Measurements from ENCODE around the gene KLLN.
"Not testable (repeated sequence)": the region's sequence is repeated elsewhere in the genome, so short reads cannot be mapped to it uniquely, and the experiment has no call there.

Gene KLLN, protein sequence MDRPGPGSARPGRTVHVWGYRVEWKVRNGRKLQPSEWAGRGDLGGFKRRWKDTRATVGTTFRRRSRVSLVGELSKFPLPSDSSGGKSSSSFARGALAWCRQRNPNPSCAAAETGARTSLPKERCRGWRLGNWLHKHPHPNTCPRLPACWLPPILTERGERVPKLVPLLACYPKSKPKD

DNA sequence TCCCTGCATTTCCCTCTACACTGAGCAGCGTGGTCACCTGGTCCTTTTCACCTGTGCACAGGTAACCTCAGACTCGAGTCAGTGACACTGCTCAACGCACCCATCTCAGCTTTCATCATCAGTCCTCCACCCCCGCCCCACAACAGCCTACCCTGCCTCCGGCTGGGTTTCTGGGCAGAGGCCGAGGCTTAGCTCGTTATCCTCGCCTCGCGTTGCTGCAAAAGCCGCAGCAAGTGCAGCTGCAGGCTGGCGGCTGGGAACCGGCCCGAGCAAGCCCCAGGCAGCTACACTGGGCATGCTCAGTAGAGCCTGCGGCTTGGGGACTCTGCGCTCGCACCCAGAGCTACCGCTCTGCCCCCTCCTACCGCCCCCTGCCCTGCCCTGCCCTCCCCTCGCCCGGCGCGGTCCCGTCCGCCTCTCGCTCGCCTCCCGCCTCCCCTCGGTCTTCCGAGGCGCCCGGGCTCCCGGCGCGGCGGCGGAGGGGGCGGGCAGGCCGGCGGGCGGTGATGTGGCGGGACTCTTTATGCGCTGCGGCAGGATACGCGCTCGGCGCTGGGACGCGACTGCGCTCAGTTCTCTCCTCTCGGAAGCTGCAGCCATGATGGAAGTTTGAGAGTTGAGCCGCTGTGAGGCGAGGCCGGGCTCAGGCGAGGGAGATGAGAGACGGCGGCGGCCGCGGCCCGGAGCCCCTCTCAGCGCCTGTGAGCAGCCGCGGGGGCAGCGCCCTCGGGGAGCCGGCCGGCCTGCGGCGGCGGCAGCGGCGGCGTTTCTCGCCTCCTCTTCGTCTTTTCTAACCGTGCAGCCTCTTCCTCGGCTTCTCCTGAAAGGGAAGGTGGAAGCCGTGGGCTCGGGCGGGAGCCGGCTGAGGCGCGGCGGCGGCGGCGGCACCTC lies at the start of gene KLLN, which contains the start of gene PTEN:
Gene KLLN (minus strand): TSS at position 481 of the 891 bp plus-strand sequence. CDS start 1,046 bp downstream, outside the sequence.
Gene PTEN (plus strand): TSS at position 573 of the 891 bp plus-strand sequence. CDS start 845 bp downstream, outside the sequence.
- DNase-seq = peak; percentile 83

DNA sequence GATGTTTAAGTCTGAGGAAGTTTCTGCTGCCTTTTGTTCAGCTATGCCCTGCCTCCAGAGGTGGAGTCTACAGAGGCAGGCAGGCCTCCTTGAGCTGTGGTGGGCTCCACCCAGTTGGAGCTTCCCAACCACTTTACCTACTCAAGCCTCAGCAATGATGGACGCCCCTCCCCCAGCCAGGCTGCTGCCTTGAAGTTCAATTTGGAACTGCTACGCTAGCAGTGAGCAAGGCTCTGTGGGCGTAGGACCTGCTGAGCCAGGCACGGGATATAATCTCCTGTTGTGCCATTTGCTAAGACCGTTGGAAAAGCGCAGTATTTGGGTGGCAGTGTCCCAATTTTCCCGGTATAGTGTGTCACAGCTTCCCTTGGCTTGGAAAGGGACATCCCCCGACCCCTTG lies 40.1 kb upstream of the KLLN start:
- DNase-seq = not testable (repeated sequence)

DNA sequence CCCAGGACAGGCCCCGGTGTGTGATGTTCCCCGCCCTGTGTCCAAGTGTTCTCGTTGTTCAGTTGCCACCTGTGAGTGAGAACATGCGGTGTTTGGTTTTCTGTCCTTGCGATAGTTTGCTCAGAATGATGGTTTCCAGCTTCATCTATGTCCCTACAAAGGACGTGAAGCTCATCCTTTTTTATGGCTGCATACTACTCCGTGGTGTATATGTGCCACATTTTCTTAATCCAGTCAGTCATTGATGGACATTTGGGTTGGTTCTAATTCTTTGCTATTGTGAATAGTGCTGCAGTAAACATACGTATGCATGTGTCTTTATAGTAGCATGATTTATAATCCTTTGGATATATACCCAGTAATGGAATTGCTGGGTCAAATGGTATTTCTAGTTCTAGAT lies 34.6 kb upstream of the KLLN start:
- not testable (repeated sequence) for DNase-seq

DNA sequence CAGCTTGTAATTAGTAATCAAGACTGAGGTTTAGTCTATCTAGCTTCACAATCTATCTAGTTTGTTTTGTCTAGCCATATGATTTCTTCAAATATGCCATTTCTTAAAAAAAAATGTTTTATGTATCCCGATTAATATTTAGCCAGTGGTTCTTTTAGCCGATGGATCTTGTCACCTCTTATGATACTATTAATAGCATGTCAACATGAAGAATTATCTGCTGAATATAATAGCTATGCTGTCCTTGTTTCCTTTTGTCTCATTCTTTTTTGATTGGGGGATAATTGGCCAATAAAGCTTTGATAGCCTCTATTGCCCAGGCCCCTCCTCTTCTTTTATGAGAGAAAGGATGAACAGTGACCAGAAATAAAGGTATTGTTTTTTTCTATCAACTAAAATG lies 32.9 kb upstream of the KLLN start:
- no peak for DNase-seq

DNA sequence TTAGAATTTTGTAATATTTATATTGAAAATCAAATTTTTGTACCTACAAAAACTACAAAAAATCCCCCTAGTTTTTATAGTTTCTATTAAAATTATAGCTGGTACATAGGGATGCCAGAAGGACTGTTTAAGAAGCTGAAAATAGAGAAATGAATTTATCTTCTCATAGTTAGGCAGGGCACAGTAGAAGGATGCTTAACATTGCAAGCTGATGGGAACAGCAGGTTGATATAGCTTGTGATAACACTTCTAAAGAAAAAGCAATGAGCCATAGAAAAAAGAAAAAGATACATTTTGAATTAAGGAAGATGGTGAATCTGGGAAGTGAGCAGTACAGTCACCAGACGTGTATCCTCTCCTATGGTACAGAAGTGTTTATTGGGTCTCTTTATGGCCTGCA lies 32.1 kb upstream of the KLLN start:
- DNase-seq = no peak

DNA sequence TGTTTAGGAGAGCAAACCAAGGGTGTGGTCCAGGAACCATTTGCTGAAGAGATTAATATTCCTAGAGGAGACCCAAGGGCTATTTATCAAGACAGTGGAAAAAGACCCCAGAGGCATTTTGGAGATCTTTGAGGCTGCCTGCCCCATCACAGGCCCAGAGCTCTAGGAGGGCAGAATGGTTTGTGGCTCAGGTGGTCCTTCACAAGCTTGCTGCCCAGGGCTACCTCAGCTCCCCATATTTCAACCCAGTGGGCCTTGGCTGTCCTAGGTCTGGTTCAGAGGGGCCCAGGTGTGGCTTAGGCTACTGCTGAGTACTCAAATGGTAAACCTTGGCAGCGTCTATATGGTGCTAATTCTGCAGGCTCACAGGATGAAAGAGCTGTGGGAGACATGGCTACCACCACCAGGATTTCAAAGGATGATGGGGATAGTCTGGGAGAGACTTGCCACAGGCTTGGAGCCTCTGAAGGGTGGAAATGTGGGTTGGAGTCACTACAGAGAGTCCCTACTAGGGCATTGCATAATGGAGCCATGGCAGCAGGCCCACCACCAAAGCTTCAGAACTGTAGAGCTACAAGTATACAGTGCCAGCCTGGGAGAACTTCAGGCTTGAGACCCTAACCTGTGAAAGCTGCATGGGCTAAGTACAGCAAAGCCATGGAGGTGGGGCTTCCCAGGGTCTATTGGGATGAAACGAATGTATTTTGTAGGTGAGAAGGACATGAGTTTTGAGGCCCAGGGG lies 24.4 kb upstream of the KLLN start:
- DNase-seq = no peak

DNA sequence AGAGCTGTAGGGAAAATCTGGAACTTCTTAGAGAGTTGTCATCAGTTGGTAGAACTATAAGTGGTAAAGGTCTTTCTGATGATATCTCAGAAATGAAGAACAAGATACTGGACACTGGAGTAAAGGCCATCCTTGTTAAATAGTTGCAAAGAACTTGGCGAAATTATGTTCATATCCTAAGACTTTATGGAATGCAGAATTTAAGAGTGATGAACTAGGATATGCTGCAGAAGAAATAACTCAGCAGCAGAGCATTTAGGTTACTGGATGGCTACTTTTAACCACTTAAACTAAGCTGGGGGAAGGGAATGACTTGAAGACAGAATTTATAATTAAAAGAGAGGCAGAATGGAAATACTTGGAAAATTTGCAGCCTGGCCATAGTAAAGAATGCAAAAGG lies 23.8 kb upstream of the KLLN start:
- no peak for DNase-seq

DNA sequence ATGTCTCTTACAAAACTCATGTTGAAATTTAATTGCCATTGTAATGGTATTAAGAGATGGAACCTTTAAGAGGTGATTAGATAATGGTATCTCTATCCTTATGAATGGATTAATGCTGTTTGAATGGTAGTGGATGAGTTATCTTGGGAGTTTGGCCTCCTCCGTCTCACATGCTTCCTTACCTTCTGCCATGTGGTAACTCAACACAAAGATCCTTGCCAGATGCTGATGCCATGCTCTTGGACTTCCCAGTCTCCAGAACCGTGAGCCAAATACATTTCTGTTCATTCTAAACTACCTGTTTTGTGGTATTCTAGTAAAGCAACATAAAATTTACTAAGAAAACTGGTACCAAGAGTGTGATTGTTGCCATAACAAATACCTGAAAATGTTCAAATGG lies 23.3 kb upstream of the KLLN start:
- DNase-seq = no peak

DNA sequence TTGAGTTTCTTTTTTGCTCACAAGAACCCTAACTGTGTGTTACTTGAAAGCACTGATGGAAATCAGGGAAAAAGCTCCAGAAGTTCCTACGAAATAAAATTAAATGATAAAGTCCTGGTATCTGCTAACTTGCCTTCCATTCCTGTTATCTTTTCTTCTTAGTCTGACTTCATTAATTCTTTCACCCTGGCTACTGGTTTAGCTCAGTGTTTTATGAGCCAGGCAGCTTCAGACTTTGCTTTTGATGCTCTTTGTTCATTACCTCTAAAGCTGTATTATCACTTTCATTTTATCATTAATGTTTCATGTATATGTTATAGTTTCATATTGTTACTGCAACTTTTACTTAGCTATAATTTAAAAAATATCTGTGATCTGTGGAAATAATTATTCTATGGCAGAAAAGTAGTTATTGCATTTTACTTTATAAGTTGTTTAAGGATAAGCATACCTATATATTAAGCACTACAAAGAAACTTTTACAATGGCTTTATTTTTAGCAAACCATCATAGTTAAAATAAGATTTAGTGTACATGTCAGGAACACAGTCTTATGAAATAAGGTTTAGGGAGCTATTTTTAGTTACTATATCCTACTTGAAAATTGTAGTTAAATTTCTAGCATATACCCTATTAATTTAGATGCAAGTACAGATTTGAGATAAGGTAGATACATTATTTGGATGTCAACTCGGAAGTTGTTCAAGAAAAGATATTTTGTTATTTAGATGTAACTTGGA lies 19.4 kb upstream of the KLLN start:
- no peak for DNase-seq

DNA sequence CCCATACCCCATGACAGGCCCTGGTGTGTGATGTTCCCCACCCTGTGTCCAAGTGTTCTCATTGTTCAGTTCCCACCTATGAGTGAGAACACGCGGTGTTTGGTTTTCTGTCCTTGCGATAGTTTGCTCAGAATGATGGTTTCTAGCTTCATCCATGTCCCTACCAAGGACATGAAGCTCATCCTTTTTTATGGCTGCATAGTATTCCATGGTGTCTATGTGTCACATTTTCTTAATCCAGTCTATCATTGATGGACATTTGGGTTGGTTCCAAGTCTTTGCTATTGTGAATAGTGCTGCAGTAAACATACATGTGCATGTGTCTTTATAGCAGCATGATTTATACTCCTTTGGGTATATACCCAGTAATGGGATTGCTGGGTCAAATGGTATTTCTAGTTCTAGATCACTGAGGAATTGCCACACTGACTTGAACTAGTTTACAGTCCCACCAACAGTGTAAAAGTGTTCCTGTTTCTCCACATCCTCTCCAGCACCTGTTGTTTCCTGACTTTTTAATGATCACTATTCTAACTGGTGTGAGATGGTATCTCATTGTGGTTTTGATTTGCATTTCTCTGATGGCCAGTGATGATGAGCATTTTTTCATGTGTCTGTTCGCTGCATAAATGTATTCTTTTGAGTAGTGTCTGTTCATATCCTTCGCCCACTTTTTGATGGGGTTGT lies 18.2 kb upstream of the KLLN start:
- DNase-seq = not testable (repeated sequence)

DNA sequence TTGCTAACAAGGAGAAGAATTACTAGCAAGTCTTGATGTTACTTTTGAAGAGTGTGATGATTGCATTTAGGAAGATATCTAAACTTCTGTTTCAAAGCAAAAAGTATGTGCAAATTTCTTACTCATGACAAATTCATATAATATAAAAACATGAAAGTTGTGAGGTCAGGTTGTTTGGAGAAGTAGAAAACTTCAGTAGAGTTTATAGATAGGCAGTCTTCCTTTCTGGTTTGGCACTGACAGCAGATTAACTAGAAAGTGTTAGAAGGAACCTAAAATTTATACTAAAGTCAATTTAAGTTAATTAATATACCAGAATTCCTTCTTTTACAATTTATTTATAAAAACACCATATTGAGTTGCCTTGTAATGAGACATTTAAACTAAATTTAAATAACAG lies 17.0 kb upstream of the KLLN start:
- DNase-seq = no peak

DNA sequence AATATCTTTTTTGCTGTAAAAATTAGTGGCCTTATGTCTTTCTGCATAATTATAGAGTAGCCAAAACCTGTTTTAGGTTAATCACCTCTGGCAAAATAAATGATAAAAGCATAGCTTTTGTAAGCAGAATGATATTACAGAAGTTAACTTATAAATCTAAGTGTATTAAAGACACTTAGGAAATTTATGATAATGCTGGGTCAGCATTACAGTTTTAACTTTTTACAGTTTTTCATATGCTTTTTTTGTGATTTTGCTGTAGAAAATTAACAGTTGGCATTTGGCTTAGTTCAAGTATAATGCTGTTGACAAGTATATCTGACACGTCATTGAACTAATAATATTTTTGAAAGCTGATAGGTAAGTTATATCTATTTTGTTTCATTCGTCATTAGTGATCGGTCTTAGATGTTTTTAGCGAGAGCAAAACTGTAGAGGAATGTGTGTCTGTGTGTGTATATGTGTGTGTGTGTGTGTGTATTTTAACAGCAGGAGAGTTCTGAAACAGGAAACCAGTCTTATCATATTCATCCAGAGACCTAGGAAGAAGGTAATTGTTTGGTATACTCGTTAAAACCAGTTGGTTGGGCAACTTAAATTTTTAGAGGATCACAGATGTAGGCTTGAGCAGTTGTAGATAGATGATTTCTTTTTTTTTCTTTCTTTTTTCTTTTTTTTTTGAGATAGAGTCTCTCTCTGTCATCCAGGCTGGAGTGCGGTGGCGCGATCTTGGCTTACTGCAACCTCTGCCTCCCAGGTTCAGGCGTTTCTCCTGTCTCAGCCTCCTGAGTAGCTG lies 15.5 kb upstream of the KLLN start:
- no peak for DNase-seq

DNA sequence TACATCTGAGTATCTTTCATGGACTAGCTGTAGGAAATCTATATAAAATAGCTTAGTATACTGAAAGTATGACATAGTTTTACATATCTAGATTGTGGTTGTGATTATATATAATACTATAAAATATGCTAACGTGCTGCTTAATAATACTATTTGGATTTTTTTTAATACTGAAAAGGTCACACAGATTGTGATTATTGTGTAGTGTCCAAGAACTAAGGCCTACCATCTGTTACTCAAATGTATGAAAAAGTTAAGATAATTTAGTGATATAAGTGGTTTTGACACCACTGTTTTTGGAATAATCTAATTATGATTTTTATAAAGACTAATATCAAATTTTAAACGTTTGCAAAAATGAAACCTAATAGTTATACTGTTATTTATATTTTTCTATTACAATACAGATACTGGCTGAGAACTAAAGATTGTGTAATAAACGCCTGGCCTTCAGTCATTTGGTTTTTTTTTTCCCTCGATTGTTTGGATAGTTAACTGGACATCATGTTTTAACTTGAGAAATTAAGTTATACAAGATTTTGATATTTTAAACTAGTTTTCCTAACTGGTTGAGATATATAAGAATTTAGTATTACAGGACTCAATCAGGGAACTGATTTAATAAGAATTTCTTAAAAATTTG lies 12.7 kb upstream of the KLLN start:
- no peak for DNase-seq

DNA sequence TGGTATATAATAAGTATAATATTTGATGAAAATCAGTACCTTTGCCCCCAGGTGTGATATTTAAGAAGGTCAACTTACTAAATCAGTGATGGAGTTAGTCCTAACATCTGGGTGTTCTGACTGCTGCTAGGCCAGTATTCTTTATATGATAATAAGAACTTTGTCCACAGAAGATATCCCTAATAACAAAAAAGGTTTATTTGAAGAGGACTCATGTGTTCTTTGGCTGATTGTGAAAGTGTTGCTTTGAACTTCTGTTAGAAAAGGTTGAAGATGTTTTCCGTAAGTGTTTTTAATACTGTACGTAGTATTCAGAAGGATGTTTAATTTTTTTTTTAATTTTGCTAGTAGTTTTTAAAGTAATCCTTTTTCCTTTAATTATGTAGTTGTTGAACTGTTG lies 10.3 kb upstream of the KLLN start:
- DNase-seq = no peak

DNA sequence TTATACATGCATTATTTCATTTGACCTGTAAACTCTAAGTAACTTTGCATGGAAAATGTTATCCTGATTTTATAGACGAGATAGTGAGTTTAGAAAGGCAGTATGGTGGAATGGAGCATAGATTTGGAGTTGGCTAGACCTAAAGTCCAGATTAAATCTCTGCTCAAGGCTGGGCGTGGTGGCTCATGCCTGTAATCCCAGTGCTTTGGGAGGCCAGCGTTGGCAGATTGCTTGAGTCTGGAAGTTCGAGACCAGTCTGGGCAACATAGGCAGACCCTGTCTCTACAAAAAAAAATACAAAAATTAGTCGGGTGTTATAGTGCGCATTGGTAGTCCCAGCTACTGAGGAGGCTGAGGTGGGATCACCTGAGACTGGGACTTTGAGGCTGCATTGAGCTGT lies 9.5 kb upstream of the KLLN start:
- no peak for DNase-seq

DNA sequence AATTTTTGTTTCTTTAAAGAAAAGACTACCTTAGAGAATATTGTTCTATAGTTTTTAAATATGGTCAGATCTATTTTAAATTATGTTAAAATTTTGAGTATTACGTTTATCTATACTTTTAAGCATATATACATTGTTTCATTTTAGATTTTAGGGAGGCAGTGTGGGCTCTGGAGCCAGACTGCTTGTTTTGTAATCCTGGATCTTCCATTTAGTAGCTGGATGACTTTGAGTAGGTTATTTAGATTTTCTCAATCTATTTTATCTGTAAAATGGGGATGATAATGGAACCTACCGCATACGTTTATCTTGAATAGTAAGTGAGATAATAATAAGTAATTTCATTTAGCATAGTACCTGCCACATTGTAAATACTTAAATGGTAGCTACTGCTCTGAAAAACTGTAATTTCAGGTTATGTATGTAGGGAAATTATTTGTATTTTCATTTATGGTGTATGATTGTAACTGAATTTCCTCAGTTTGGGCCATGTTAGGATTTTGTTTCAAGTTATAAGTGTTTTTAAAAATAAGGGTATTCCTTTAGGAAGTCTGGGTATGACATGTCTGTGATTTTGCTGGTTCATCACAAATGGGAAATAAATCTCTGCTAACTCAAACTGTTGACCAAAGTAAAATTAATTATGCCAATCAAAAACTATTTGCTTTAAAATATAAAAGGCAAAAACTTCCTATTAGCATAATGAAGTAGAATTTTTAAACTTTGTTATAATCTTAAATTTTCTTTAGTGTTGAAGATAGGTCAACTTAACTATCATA lies 6.6 kb upstream of the KLLN start:
- DNase-seq = no peak

DNA sequence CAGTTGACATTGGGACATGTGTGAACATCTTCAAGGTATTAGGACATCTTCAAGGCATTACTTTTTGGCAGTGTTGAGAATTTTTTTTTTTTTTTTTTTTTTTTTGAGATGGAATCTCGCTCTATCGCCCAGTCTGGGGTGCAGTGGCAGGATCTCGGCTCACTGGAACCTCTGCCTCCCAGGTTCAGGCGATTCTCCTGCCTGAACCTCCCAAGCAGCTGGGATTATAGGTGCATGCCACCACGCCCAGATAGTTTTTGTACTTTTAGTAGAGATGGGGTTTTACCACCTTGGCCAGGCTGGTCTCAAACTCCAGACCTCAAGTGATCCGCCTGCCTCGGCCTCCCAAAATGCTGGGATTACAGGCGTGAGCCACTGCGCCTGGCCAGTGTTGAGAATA lies 5.8 kb upstream of the KLLN start:
- not testable (repeated sequence) for DNase-seq

DNA sequence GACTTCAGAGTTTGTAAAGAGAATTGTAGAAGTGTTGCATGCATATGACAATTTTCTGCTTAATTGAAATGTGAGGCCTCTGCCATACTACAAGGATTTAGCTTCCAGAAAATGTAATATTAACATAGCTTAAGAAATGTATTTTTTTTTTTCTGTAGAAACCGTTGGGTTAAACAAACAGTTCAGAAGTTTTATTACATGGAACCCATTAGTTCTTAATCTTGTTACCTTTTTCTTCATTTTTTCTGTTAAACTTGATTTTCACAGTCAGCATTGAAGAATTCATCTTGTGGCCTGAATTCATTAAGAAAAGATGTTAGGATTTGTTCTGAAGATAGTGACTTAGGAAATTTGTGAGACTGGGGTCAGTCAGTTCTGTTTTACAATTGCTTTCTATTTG lies 4.9 kb upstream of the KLLN start:
- DNase-seq = no peak

DNA sequence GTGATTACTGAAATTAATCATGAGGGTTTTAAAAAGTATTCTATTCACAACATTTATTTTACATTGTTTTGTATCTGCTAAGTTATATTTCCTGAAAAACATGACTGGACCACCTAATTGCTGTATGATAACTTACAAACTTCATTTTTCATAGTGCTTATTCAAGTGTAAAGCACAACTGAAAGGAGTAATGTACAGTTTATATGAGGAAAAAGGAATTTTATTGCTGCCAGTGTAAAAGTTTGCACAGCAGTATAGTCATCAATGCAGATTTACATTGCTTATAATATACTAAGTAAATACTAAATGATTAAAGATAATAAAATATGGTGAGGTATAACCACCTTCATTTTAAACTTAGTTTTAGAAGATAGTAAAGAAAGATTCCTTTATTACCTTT lies 4.1 kb upstream of the KLLN start:
- DNase-seq = no peak

DNA sequence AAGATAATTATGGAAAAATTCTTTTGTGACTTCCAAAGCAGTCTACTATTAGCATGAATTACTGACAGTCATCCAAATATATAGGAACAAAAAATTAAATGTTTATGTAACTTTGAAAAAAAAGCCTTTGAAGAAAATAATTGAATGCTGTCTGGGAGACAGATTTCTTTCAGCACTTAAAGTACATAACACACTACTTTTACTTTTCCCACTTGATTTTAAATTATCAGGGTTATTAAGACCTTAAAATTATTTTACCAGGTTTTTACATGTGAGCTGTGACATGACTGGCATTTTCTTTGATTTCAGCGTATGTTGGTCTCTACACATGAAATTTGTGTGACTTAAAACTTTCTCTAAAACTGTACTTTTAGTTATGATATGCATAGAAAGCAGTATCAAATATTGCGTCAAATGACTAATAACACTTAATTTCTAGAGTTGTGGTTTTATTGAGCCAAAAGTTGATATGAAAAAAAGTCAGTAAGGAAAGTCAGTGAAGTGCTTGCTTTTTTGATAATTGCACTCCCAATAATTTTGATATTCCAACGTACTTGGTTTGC lies 3.2 kb upstream of the KLLN start:
- DNase-seq = no peak

Measured in CD4-positive, alpha-beta T cell treated with Interleukin-15 for 1 hour (primary cell).